ENCODE results near the gene ARHGEF9. TPM values are rescaled to one million over a fixed set of nuclear protein-coding genes. Genes with fewer than 3 reads are reported as not detected.
A peak's percentile ranks its signal among the peaks of the same experiment; 100 is the strongest.

Gene ARHGEF9
- total and polyA plus RNA-seq, 12 donors = 8.6 to 63.2 (median 45.4) TPM

GRCh38 chrX:63764946-63765345 is 20.1 kb downstream of the ARHGEF9 start:
- Histone ChIP-seq H3K27me3 (peaks cover 0 to 7% (median 0%) of the 10 kb centered on the region in 7 donors), H3K4me3 (no peak overlapping the region), H3K36me3 (no peaks in the 10 kb centered on the region), H3K27ac (no peak overlapping the region), H3K9me3 (peaks cover 0 to 16% (median 0%) of the 10 kb centered on the region in 11 donors), H3K4me1 (peaks cover 0 to 14% (median 0%) of the 10 kb centered on the region in 9 donors)
- no peak for TF ChIP-seq CTCF (IDR thresholded peaks at IDR 0.05)
- ATAC-seq = no peak
- 77 to 81% methylated on average over 1 of the region's 1 CpG for WGBS, 2 donors
- no peak for DNase-seq
- intact Hi-C loops (cut with DNase I) = loop anchor here in 1 of 10 donors (5.0 kb wide), 1 partner anchor 413 kb away; the partner anchor contains the start of gene SPIN4

GRCh38 chrX:63761639-63762038 is 23.4 kb downstream of the ARHGEF9 start:
- Histone ChIP-seq H3K4me3 (no peak overlapping the region), H3K27ac (no peak overlapping the region), H3K36me3 (no peaks in the 10 kb centered on the region), H3K9me3 (no peaks in the 10 kb centered on the region), H3K27me3 (peaks cover 0 to 7% (median 0%) of the 10 kb centered on the region in 7 donors), H3K4me1 (peaks cover 0 to 14% (median 0%) of the 10 kb centered on the region in 9 donors)
- TF ChIP-seq CTCF (IDR thresholded peaks at IDR 0.05) = peak in 5 of 9 donors; percentile 17 to 38 (median 31)
- WGBS, 2 donors = 50 to 60% methylated on average over 1 of the region's 1 CpG
- intact Hi-C loops (cut with DNase I) = loop anchor here in 1 of 10 donors (5.0 kb wide), 1 partner anchor 409 kb away; the partner anchor contains the start of gene SPIN4
- DNase-seq (no peak), ATAC-seq (peak in 3 of 8 donors; percentile 26 to 39 (median 29))

GRCh38 chrX:63758011-63758410 is 27.0 kb downstream of the ARHGEF9 start:
- no peaks in the 10 kb centered on the region for H3K36me3 ChIP-seq
- no peak overlapping the region for H3K27ac ChIP-seq
- WGBS, 2 donors = 86 to 91% methylated on average over 2 of the region's 2 CpGs
- H3K27me3 ChIP-seq = peaks cover 0 to 4% (median 0%) of the 10 kb centered on the region in 7 donors
- DNase-seq (no peak), ATAC-seq (no peak)
- intact Hi-C loops (cut with DNase I) = loop anchor here in 2 of 10 donors (10.0 kb wide), 2 partner anchors 193 to 447 kb away; partner anchors contain the start of gene AMER1 (in 1 of the 2)
- H3K4me1 ChIP-seq = peaks cover 0 to 21% (median 4%) of the 10 kb centered on the region in 9 donors
- H3K4me3 ChIP-seq = no peak overlapping the region
- H3K9me3 ChIP-seq = no peaks in the 10 kb centered on the region
- no peak for TF ChIP-seq CTCF (IDR thresholded peaks at IDR 0.05)

GRCh38 chrX:63755892-63756291 is 29.1 kb downstream of the ARHGEF9 start:
- Histone ChIP-seq H3K4me1 (peaks cover 0 to 17% (median 6%) of the 10 kb centered on the region in 9 donors), H3K9me3 (no peaks in the 10 kb centered on the region), H3K4me3 (no peak overlapping the region), H3K36me3 (no peaks in the 10 kb centered on the region), H3K27ac (no peak overlapping the region), H3K27me3 (peaks cover 0 to 7% (median 0%) of the 10 kb centered on the region in 7 donors)
- WGBS, 2 donors = 57 to 64% methylated on average over 1 of the region's 1 CpG
- TF ChIP-seq CTCF (IDR thresholded peaks at IDR 0.05) = no peak
- DNase-seq (no peak), ATAC-seq (no peak)
- intact Hi-C loops (cut with DNase I) = loop anchor here in 2 of 10 donors (10.0 kb wide), 2 partner anchors 191 to 449 kb away; partner anchors contain the start of gene AMER1 (in 1 of the 2)
